GM23338 (cell line): ENCODE measurements around the gene GBE1. TPM values are rescaled to one million over a fixed set of nuclear protein-coding genes. Genes with fewer than 3 reads are reported as not detected.

Source experiments
- ATAC-seq: fragments of 200-7000 bp; cut with Tn5 transposase; 3 replicates; pipeline ENCODE4 v1.9.1; 2020
- DNase-seq: peaks from one replicate; pipeline ENCODE4 v3.0.0-alpha.2; 2015; ENCODE audit warnings: low spot score
- H2AFZ ChIP-seq: fragments of 200-600 bp; sonication (generic); 2 replicates; pipeline ENCODE4 v1.8.0; 2016; ENCODE audit warnings: antibody characterized with exemption, mild to moderate bottlenecking, moderate library complexity
- H3F3A ChIP-seq: fragments of 200-600 bp; sonication (generic); replicated peaks from 2 replicates; pipeline ENCODE4 v1.8.0; 2017; ENCODE audit warnings: antibody characterized with exemption, mixed run types, low read depth
- H3K27ac ChIP-seq: fragments of 200-600 bp; sonication (generic); 2 replicates; pipeline ENCODE4 v1.6.1; 2016; ENCODE audit warnings: low read depth
- H3K27me3 ChIP-seq: fragments of 200-600 bp; sonication (generic); 2 replicates; pipeline ENCODE4 v1.8.0; 2016; ENCODE audit warnings: mild to moderate bottlenecking, mixed run types, moderate library complexity; ENCODE audit not compliant: insufficient read depth
- H3K36me3 ChIP-seq: fragments of 200-600 bp; sonication (generic); 2 replicates; pipeline ENCODE4 v1.8.0; 2016; ENCODE audit warnings: mild to moderate bottlenecking; ENCODE audit not compliant: insufficient read depth
- H3K4me1 ChIP-seq: fragments of 200-600 bp; sonication (generic); 2 replicates; pipeline ENCODE4 v1.8.0; 2016; ENCODE audit warnings: mild to moderate bottlenecking, moderate library complexity; ENCODE audit not compliant: insufficient read depth
- H3K4me2 ChIP-seq: fragments of 200-600 bp; sonication (generic); 2 replicates; pipeline ENCODE4 v1.7.1; 2017; ENCODE audit warnings: mixed run types
- H3K4me3 ChIP-seq: fragments of 200-600 bp; sonication (generic); 2 replicates; pipeline ENCODE4 v1.6.1; 2016; ENCODE audit warnings: mixed run types
- H3K79me2 ChIP-seq: fragments of 200-600 bp; sonication (generic); replicated peaks from 2 replicates; pipeline ENCODE4 v1.8.0; 2017; ENCODE audit warnings: mild to moderate bottlenecking; ENCODE audit not compliant: insufficient read depth
- H3K9me2 ChIP-seq: fragments of 200-600 bp; sonication (generic); 2 replicates; pipeline ENCODE4 v1.8.0; 2017; ENCODE audit not compliant: insufficient read depth
- H4K20me1 ChIP-seq: fragments of 200-600 bp; sonication (generic); replicated peaks from 2 replicates; pipeline ENCODE4 v1.8.0; 2017; ENCODE audit warnings: mild to moderate bottlenecking; ENCODE audit not compliant: insufficient read depth
- H3K27ac Mint-ChIP-seq: 2 replicates; pipeline ENCODE4 v1.8.0; 2020; ENCODE audit warnings: inconsistent platforms, mild to moderate bottlenecking, moderate library complexity, mixed read lengths
- H3K27me3 Mint-ChIP-seq: 3 replicates; pipeline ENCODE4 v1.8.0; 2022; ENCODE audit warnings: low read depth, mild to moderate bottlenecking, moderate library complexity, mixed read lengths, inconsistent platforms; ENCODE audit not compliant: insufficient read depth, poor library complexity
- H3K36me3 Mint-ChIP-seq: 3 replicates; pipeline ENCODE4 v1.8.0; 2021; ENCODE audit warnings: low read depth, mild to moderate bottlenecking, inconsistent platforms, moderate library complexity, mixed read lengths
- H3K4me1 Mint-ChIP-seq: 3 replicates; pipeline ENCODE4 v1.8.0; 2020; ENCODE audit warnings: mild to moderate bottlenecking, inconsistent platforms, mixed read lengths
- H3K4me3 Mint-ChIP-seq: 3 replicates; pipeline ENCODE4 v1.8.0; 2021; ENCODE audit warnings: moderate library complexity, mild to moderate bottlenecking, inconsistent platforms, mixed read lengths
- H3K9me3 Mint-ChIP-seq: 3 replicates; pipeline ENCODE4 v1.8.0; 2020; ENCODE audit warnings: moderate library complexity, mild to moderate bottlenecking, inconsistent platforms, mixed read lengths
- CREB1 ChIP-seq: fragments of 250-450 bp; sonication (Bioruptor Pico); IDR thresholded peaks from 2 replicates; pipeline ENCODE4 v1.5.0; 2020; ENCODE audit warnings: low read depth, mild to moderate bottlenecking, moderate library complexity
- EZH2 ChIP-seq: fragments of 200-600 bp; sonication (generic); IDR thresholded peaks from one replicate; pipeline ENCODE4 v1.8.0; 2017; ENCODE audit warnings: antibody characterized with exemption, mild to moderate bottlenecking, low read depth; ENCODE audit not compliant: unreplicated experiment
- EZH2phosphoT487 ChIP-seq: fragments of 200-600 bp; sonication (generic); IDR thresholded peaks from one replicate; pipeline ENCODE4 v1.8.1; 2018; ENCODE audit warnings: antibody characterized with exemption; ENCODE audit not compliant: unreplicated experiment
- JUNB ChIP-seq: IDR thresholded peaks from one replicate; pipeline ENCODE4 v1.6.1; 2016; ENCODE audit warnings: antibody characterized with exemption; ENCODE audit not compliant: unreplicated experiment
- NANOG ChIP-seq: IDR thresholded peaks from 2 replicates; pipeline ENCODE4 v1.6.1; 2016; ENCODE audit warnings: antibody characterized with exemption, borderline replicate concordance
- POLR2AphosphoS5 ChIP-seq: IDR thresholded peaks from 2 replicates; pipeline ENCODE4 v1.6.1; 2016; ENCODE audit warnings: antibody characterized with exemption, low read depth
- STAT1 ChIP-seq: IDR thresholded peaks from one replicate; pipeline ENCODE4 v1.6.1; 2016; ENCODE audit warnings: antibody characterized with exemption; ENCODE audit not compliant: unreplicated experiment
- ZNF331 ChIP-seq: fragments of 250-450 bp; sonication (Bioruptor Pico); IDR thresholded peaks from 2 replicates; pipeline ENCODE4 v1.5.0; 2020; ENCODE audit warnings: low read depth, mild to moderate bottlenecking, moderate library complexity
- polyA plus RNA-seq: library from polyadenylated mRNA; unstranded; fragments of >200 nt; fragmentation: Nextera tagmentation; extraction: Ambion mirVana; gene quantifications from 2 replicates; pipeline ENCODE4 v1.2.1, GENCODE V29; 2016
- total RNA-seq: library from RNA; depleted of rRNA; stranded (reverse); fragments of >200 nt; shearing (Covaris generic); gene quantifications from 2 replicates; pipeline ENCODE4 v1.2.3, GENCODE V29; 2014
- TF ChIP-seq, protein P1 (sequence below): IDR thresholded peaks from one replicate; pipeline ENCODE4 v1.6.1; 2018; ENCODE audit warnings: antibody characterized with exemption; ENCODE audit not compliant: unreplicated experiment
- TF ChIP-seq, protein P2 (sequence below): IDR thresholded peaks from 2 replicates; pipeline ENCODE4 v1.6.1; 2016; ENCODE audit warnings: antibody characterized with exemption
- TF ChIP-seq, protein P3 (sequence below), 2 experiments: fragments of 200-600 bp in 1 of 2; sonication (generic) in 1 of 2; conservative IDR thresholded peaks; 2 replicates each; pipeline versions ENCODE4 v1.5.1 to v1.6.1; 2016 to 2017; ENCODE audit warnings: antibody characterized with exemption in 2 of 2, low read depth in 2 of 2, mild to moderate bottlenecking in 2 of 2, moderate library complexity in 1 of 2

Gene GBE1
- total and polyA plus RNA-seq, 2 experiments from 2014 or later, result 6.4 to 12.2 TPM

DNA sequence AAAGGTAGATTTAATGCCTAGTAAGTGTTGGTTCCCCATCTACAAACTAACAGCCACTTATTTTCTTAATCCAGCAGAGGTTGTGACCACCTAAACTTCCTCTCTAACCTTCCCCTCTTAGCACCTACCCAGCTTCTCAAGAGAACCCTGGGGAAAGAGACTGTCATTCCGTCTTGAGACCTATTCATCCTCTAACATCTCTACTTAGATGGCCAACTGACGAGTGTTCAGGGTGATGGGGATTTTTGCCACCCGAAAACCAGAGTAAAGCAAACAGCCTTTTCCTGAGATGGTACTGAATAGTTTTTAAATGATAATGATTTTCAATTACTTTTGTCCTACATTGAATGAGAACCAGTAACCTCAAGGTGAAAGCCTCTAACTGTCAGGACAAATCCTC, 9.3 kb upstream of the GBE1 start:
- 0 out of 2 replicates have a peak overlapping the region, but pooled peaks have one; percentile 25 for H3K4me2 ChIP-seq
- ATAC-seq (no peak), DNase-seq (no peak)
- TF ChIP-seq POLR2AphosphoS5 (no peak), ZNF331 (no peak), EZH2phosphoT487 (no peak)
- TF ChIP-seq, protein P1, sequence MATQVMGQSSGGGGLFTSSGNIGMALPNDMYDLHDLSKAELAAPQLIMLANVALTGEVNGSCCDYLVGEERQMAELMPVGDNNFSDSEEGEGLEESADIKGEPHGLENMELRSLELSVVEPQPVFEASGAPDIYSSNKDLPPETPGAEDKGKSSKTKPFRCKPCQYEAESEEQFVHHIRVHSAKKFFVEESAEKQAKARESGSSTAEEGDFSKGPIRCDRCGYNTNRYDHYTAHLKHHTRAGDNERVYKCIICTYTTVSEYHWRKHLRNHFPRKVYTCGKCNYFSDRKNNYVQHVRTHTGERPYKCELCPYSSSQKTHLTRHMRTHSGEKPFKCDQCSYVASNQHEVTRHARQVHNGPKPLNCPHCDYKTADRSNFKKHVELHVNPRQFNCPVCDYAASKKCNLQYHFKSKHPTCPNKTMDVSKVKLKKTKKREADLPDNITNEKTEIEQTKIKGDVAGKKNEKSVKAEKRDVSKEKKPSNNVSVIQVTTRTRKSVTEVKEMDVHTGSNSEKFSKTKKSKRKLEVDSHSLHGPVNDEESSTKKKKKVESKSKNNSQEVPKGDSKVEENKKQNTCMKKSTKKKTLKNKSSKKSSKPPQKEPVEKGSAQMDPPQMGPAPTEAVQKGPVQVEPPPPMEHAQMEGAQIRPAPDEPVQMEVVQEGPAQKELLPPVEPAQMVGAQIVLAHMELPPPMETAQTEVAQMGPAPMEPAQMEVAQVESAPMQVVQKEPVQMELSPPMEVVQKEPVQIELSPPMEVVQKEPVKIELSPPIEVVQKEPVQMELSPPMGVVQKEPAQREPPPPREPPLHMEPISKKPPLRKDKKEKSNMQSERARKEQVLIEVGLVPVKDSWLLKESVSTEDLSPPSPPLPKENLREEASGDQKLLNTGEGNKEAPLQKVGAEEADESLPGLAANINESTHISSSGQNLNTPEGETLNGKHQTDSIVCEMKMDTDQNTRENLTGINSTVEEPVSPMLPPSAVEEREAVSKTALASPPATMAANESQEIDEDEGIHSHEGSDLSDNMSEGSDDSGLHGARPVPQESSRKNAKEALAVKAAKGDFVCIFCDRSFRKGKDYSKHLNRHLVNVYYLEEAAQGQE, result no peak
- TF ChIP-seq, protein P2, sequence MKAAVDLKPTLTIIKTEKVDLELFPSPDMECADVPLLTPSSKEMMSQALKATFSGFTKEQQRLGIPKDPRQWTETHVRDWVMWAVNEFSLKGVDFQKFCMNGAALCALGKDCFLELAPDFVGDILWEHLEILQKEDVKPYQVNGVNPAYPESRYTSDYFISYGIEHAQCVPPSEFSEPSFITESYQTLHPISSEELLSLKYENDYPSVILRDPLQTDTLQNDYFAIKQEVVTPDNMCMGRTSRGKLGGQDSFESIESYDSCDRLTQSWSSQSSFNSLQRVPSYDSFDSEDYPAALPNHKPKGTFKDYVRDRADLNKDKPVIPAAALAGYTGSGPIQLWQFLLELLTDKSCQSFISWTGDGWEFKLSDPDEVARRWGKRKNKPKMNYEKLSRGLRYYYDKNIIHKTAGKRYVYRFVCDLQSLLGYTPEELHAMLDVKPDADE, result no peak
- H3K79me2 ChIP-seq, result no peaks in the 10 kb centered on the region
- Mint-ChIP-seq H3K27me3 (no peaks in the 10 kb centered on the region), H3K4me1 (peaks cover 10% of the 10 kb centered on the region), H3K9me3 (peaks cover 8% of the 10 kb centered on the region), H3K27ac (no peak overlapping the region), H3K4me3 (no peak overlapping the region), H3K36me3 (no peaks in the 10 kb centered on the region)
- H3K4me1 ChIP-seq, result peaks cover 12% of the 10 kb centered on the region
- no peaks in the 10 kb centered on the region for H3K9me2 ChIP-seq
- no peaks in the 10 kb centered on the region for H4K20me1 ChIP-seq
- no peaks in the 10 kb centered on the region for H3F3A ChIP-seq
- no peaks in the 10 kb centered on the region for H3K27me3 ChIP-seq
- no peak overlapping the region for H3K27ac ChIP-seq
- H3K4me3 ChIP-seq, result no peak overlapping the region
- H3K36me3 ChIP-seq, result no peaks in the 10 kb centered on the region
- H2AFZ ChIP-seq, result no peak overlapping the region

DNA sequence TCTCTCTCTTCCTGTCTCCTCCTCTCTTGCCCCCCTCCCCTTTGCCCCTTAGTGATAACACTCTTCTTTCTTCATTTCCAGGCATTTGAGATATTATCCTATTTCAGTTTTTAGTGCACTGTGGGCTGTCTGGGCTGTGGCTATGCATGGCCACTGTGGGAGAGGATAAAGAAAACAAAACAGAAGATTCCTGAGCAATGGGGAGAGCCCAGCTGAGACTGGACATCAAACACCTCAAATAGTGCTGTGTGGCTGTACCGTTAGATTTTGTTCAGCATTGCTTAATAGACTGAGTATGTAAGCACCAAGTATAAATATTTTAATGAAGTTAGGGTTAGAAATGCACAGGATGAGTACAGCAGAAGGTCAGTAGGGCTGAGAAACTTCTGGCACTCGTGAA, 7.9 kb upstream of the GBE1 start:
- no peaks in the 10 kb centered on the region for H3K36me3 ChIP-seq
- TF ChIP-seq, protein P2, result no peak
- TF ChIP-seq NANOG, result no peak
- TF ChIP-seq EZH2phosphoT487, result no peak
- no peak for TF ChIP-seq CREB1
- no peak for TF ChIP-seq POLR2AphosphoS5
- TF ChIP-seq, protein P1, result no peak
- no peak for TF ChIP-seq ZNF331
- TF ChIP-seq EZH2, result no peak
- no peak for TF ChIP-seq STAT1
- TF ChIP-seq, protein P3, sequence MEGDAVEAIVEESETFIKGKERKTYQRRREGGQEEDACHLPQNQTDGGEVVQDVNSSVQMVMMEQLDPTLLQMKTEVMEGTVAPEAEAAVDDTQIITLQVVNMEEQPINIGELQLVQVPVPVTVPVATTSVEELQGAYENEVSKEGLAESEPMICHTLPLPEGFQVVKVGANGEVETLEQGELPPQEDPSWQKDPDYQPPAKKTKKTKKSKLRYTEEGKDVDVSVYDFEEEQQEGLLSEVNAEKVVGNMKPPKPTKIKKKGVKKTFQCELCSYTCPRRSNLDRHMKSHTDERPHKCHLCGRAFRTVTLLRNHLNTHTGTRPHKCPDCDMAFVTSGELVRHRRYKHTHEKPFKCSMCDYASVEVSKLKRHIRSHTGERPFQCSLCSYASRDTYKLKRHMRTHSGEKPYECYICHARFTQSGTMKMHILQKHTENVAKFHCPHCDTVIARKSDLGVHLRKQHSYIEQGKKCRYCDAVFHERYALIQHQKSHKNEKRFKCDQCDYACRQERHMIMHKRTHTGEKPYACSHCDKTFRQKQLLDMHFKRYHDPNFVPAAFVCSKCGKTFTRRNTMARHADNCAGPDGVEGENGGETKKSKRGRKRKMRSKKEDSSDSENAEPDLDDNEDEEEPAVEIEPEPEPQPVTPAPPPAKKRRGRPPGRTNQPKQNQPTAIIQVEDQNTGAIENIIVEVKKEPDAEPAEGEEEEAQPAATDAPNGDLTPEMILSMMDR (conservative IDR thresholded peaks at IDR 0.05; ENCODE audit: low read depth in 2 of 2), result no peak
- TF ChIP-seq JUNB, result no peak

More for the DNA sequence above, 7.9 kb upstream of the GBE1 start:
- H3K27ac Mint-ChIP-seq, result no peak overlapping the region
- no peak overlapping the region for H3K4me3 ChIP-seq
- DNase-seq, result no peak
- ATAC-seq, result no peak
- H4K20me1 ChIP-seq, result no peaks in the 10 kb centered on the region
- H2AFZ ChIP-seq, result peak overlapping the region; percentile 59; the same call in 1 of the 2 replicates
- no peaks in the 10 kb centered on the region for H3K27me3 Mint-ChIP-seq
- no peak overlapping the region for H3K27ac ChIP-seq
- H3K4me3 Mint-ChIP-seq, result no peak overlapping the region
- H3K9me2 ChIP-seq, result 0 out of 2 replicates have a peak, but pooled peaks cover 4% of the 10 kb centered on the region
- H3K4me2 ChIP-seq, result no peak overlapping the region
- H3F3A ChIP-seq, result no peaks in the 10 kb centered on the region
- no peaks in the 10 kb centered on the region for H3K79me2 ChIP-seq
- no peaks in the 10 kb centered on the region for H3K36me3 Mint-ChIP-seq
- H3K4me1 ChIP-seq, result peaks cover 12% of the 10 kb centered on the region
- H3K27me3 ChIP-seq, result no peaks in the 10 kb centered on the region
- peaks cover 12% of the 10 kb centered on the region for H3K4me1 Mint-ChIP-seq
- peaks cover 8% of the 10 kb centered on the region for H3K9me3 Mint-ChIP-seq
